Thyroid gland (tissue), 4 donors: ENCODE data around the gene LRMDA.

Experiments used
- POLR2A ChIP-seq, 2 donors: fragments of 450-650 bp; IDR thresholded peaks; one replicate each; pipeline ENCODE4 v1.6.1; 2017; ENCODE audit warnings: antibody characterized with exemption in 2 of 2, mild to moderate bottlenecking in 2 of 2, moderate library complexity in 1 of 2
- TF ChIP-seq, protein P1 (sequence below), 6 experiments: fragments of 200-600 bp in 3 of 6; fragments of 450-650 bp in 3 of 6; sonication (generic) in 3 of 6; IDR thresholded peaks; one replicate each; pipeline ENCODE4 v1.5.1; 2016 to 2019; ENCODE audit warnings: antibody characterized with exemption in 6 of 6, mild to moderate bottlenecking in 2 of 6, inconsistent platforms in 1 of 6, moderate library complexity in 1 of 6

DNA sequence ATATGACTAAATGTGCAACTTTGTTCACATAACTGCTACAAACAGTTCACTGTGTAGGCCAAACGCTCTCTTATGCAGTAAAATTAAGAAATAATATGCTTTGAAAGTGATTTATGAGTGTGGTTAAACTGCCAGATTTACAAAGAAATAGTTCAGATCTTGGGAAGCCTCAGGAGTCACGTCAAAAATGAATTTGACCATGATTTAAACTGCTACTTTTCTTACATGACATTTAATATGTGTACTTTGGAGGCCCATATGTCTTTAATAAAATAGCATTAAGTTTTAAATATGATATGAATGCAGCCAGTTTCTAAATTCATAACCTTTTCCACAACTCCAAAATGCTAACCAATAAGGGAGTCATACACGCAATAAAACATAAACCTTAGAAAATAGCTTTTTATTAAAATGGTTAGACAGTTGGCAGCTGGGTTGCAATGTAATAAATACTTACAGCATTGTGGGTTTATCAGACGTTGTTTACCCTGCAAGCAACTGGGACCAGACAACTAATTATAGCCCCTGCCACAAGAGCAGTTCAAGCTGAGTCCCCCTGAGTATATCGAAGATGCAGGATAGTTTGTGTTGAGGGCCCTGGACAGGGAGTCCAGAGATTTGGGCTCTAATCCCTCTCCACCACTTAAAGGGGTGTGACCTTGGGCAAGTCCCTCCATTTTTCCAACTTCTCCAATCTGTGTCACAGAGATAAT, 640.4 kb downstream of the LRMDA start:
- TF ChIP-seq, protein P1, sequence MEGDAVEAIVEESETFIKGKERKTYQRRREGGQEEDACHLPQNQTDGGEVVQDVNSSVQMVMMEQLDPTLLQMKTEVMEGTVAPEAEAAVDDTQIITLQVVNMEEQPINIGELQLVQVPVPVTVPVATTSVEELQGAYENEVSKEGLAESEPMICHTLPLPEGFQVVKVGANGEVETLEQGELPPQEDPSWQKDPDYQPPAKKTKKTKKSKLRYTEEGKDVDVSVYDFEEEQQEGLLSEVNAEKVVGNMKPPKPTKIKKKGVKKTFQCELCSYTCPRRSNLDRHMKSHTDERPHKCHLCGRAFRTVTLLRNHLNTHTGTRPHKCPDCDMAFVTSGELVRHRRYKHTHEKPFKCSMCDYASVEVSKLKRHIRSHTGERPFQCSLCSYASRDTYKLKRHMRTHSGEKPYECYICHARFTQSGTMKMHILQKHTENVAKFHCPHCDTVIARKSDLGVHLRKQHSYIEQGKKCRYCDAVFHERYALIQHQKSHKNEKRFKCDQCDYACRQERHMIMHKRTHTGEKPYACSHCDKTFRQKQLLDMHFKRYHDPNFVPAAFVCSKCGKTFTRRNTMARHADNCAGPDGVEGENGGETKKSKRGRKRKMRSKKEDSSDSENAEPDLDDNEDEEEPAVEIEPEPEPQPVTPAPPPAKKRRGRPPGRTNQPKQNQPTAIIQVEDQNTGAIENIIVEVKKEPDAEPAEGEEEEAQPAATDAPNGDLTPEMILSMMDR (IDR thresholded peaks at IDR 0.05) = no peak
- TF ChIP-seq POLR2A (IDR thresholded peaks at IDR 0.05) = no peak
